A549 (cell line): ENCODE measurements around the gene ADSL. TPM values are rescaled to one million over a fixed set of nuclear protein-coding genes. Genes with fewer than 3 reads are reported as not detected.

Experiments used
- ATAC-seq, 2 experiments: fragments of 200-7000 bp in 1 of 2; fragments of >200 bp in 1 of 2; cut with Nextera tagmentation in 1 of 2; cut with Tn5 transposase in 1 of 2; 3 replicates each; pipeline versions ENCODE4 v1.8.0 to v1.9.1; 2018 to 2020; ENCODE audit warnings: mild to moderate bottlenecking in 1 of 2, moderate library complexity in 1 of 2
- CTCF ChIA-PET: fragments of 300-600 bp; sonication (Branson Sonifier 250); formaldehyde crosslinking; extraction: SDS; loops from one replicate; lab custom pipeline; 2021; ENCODE audit warnings: antibody characterized with exemption, inconsistent platforms; lab: Yijun Ruan, JAX
- POLR2A ChIA-PET: fragments of 350-600 bp; formaldehyde crosslinking; extraction: SDS; loops from one replicate; lab custom pipeline; 2021; ENCODE audit warnings: antibody characterized with exemption, inconsistent platforms; lab: Yijun Ruan, JAX
- DNase-seq, 2 experiments: peaks; one replicate each; pipeline versions ENCODE4 v3.0.0 to v3.0.0-alpha.2; 2011 to 2016; ENCODE audit warnings: low read depth in 1 of 2, low spot score in 1 of 2
- FAIRE-seq: peaks from 2 replicates; lab custom pipeline; 2011; peaks lifted over from hg19 to GRCh38; lab: Jason Lieb, UNC
- H3K27ac ChIP-seq, 2 experiments: fragments of >200 bp; sonication (Bioruptor Twin); formaldehyde crosslinking; 3 replicates each; pipeline ENCODE4 v1.5.1; 2016 to 2017
- H3K4me1 ChIP-seq: fragments of >200 bp; sonication (Bioruptor Twin); formaldehyde crosslinking; 3 replicates; pipeline ENCODE4 v1.6.1; 2016
- H3K4me2 ChIP-seq: fragments of >200 bp; sonication (Bioruptor Twin); formaldehyde crosslinking; 3 replicates; pipeline ENCODE4 v1.6.1; 2016
- H3K4me3 ChIP-seq: fragments of >200 bp; sonication (Bioruptor Twin); formaldehyde crosslinking; 3 replicates; pipeline ENCODE4 v1.5.1; 2016
- H3K9me3 ChIP-seq: fragments of >200 bp; sonication (Bioruptor Twin); formaldehyde crosslinking; 3 replicates; pipeline ENCODE4 v1.6.1; 2016
- BHLHE40 ChIP-seq: IDR thresholded peaks from 2 replicates; pipeline ENCODE4 v1.6.1; 2012; ENCODE audit warnings: low read depth, low read length, inconsistent platforms
- CEBPB ChIP-seq, 2 experiments: fragments of >200 bp in 1 of 2; sonication (Bioruptor Twin) in 1 of 2; formaldehyde crosslinking in 1 of 2; IDR thresholded peaks; 2 replicates each; pipeline ENCODE4 v1.6.1; 2012 to 2016
- CHD2 ChIP-seq: fragments of 150-350 bp; IDR thresholded peaks from 2 replicates; pipeline ENCODE4 v1.6.1; 2014; ENCODE audit warnings: low read length; ENCODE audit not compliant: partially characterized antibody
- CTCF ChIP-seq: fragments of >200 bp; sonication (Bioruptor Twin); formaldehyde crosslinking; IDR thresholded peaks from 3 replicates; pipeline ENCODE4 v1.5.1; 2016
- E2F6 ChIP-seq: IDR thresholded peaks from 2 replicates; pipeline ENCODE4 v1.6.1; 2012; ENCODE audit warnings: low read depth, borderline replicate concordance
- EHF ChIP-seq: fragments of 250-450 bp; sonication (Bioruptor Pico); IDR thresholded peaks from 2 replicates; pipeline ENCODE4 v1.5.0; 2020; ENCODE audit warnings: mild to moderate bottlenecking
- ESRRA ChIP-seq: fragments of 150-350 bp; IDR thresholded peaks from 2 replicates; pipeline ENCODE4 v1.6.1; 2014; ENCODE audit warnings: mild to moderate bottlenecking, low read length, borderline replicate concordance
- FOSL2 ChIP-seq, 2 experiments: fragments of 450-650 bp in 1 of 2; fragments of >200 bp in 1 of 2; sonication (Bioruptor Twin) in 1 of 2; formaldehyde crosslinking; IDR thresholded peaks; 2 replicates each; pipeline versions ENCODE4 v1.5.0 to v1.6.1; 2016 to 2020; ENCODE audit warnings: mild to moderate bottlenecking in 1 of 2, moderate library complexity in 1 of 2
- HDAC2 ChIP-seq: fragments of 200-600 bp; sonication (generic); IDR thresholded peaks from 2 replicates; pipeline ENCODE4 v1.6.1; 2016
- HOXA7 ChIP-seq: fragments of 250-450 bp; sonication (Bioruptor Pico); IDR thresholded peaks from 2 replicates; pipeline ENCODE4 v1.5.0; 2020; ENCODE audit warnings: mild to moderate bottlenecking, moderate library complexity
- JUNB ChIP-seq: fragments of >200 bp; sonication (Bioruptor Twin); formaldehyde crosslinking; IDR thresholded peaks from 2 replicates; pipeline ENCODE4 v1.6.1; 2016
- KDM1A ChIP-seq: fragments of 200-600 bp; sonication (generic); IDR thresholded peaks from 2 replicates; pipeline ENCODE4 v1.6.1; 2016; ENCODE audit warnings: low read depth, mild to moderate bottlenecking
- MAFK ChIP-seq: fragments of 450-650 bp; IDR thresholded peaks from 2 replicates; pipeline ENCODE4 v1.6.1; 2014; ENCODE audit not compliant: partially characterized antibody
- NPAS2 ChIP-seq: fragments of 250-450 bp; sonication (Bioruptor Pico); IDR thresholded peaks from 2 replicates; pipeline ENCODE4 v1.8.0; 2022; ENCODE audit warnings: mild to moderate bottlenecking, moderate library complexity, borderline replicate concordance
- POLR2A ChIP-seq: IDR thresholded peaks from 2 replicates; pipeline ENCODE4 v1.6.1; 2012; ENCODE audit warnings: mild to moderate bottlenecking, low read length
- POLR2AphosphoS2 ChIP-seq: conservative IDR thresholded peaks from 2 replicates; pipeline ENCODE4 v1.6.1; 2012; ENCODE audit warnings: low read length, improper control_type of control experiment, inconsistent platforms
- RAD21 ChIP-seq, 2 experiments: fragments of >200 bp in 1 of 2; sonication (Bioruptor Twin) in 1 of 2; formaldehyde crosslinking in 1 of 2; IDR thresholded peaks in 1 of 2; conservative IDR thresholded peaks in 1 of 2; 2 replicates in 1 of 2; 3 replicates in 1 of 2; pipeline ENCODE4 v1.6.1; 2012 to 2018; ENCODE audit warnings: inconsistent platforms in 1 of 2
- RARB ChIP-seq: fragments of 250-450 bp; sonication (Bioruptor Pico); IDR thresholded peaks from 2 replicates; pipeline ENCODE4 v1.8.0; 2021; ENCODE audit warnings: mild to moderate bottlenecking, moderate library complexity
- RCOR1 ChIP-seq: fragments of 150-350 bp; IDR thresholded peaks from 2 replicates; pipeline ENCODE4 v1.6.1; 2014; ENCODE audit warnings: antibody characterized with exemption, low read length, low read depth
- REST ChIP-seq: fragments of 200-600 bp; sonication (generic); IDR thresholded peaks from 2 replicates; pipeline ENCODE4 v1.6.1; 2016; ENCODE audit warnings: antibody characterized with exemption, mild to moderate bottlenecking, moderate library complexity
- TFCP2L1 ChIP-seq: fragments of 250-450 bp; sonication (Bioruptor Pico); IDR thresholded peaks from 2 replicates; pipeline ENCODE4 v1.5.0; 2021; ENCODE audit warnings: mild to moderate bottlenecking
- TP53 ChIP-seq: fragments of 250-450 bp; sonication (Bioruptor Pico); IDR thresholded peaks from 2 replicates; pipeline ENCODE4 v1.5.0; 2021; ENCODE audit warnings: mild to moderate bottlenecking, moderate library complexity
- ZC3H11A ChIP-seq: fragments of 450-650 bp; IDR thresholded peaks from 2 replicates; pipeline ENCODE4 v1.6.1; 2014; ENCODE audit warnings: antibody characterized with exemption, mild to moderate bottlenecking
- ZSCAN20 ChIP-seq: fragments of 250-450 bp; sonication (Bioruptor Pico); IDR thresholded peaks from 2 replicates; pipeline ENCODE4 v1.8.0; 2022; ENCODE audit warnings: mild to moderate bottlenecking, moderate library complexity
- WGBS: methylation state at CpG from one replicate; pipeline ENCODE4 v1.1.6; 2017; ENCODE audit errors: missing lambda C conversion rate; 5-methylcytosine and 5-hydroxymethylcytosine counted together
- polyA plus RNA-seq, 4 experiments: library from polyadenylated mRNA; depleted of rRNA in 3 of 4; stranded (reverse); fragments of >200 nt; fragmentation: RNase III in 1 of 4; extraction: RNeasy Plus Mini Kit Qiagen cat#74134 plus additional on column Dnase treatment in 1 of 4; gene quantifications; 2 replicates in 3 of 4; 3 replicates in 1 of 4; pipeline ENCODE4 v1.2.3, GENCODE V29; 2011 to 2017
- TF ChIP-seq, protein P1 (sequence below): fragments of 150-350 bp; IDR thresholded peaks from 2 replicates; pipeline ENCODE4 v1.6.1; 2014; ENCODE audit warnings: low read depth, mild to moderate bottlenecking, low read length
- TF ChIP-seq, protein P2 (sequence below): IDR thresholded peaks from 2 replicates; pipeline ENCODE4 v1.6.1; 2012
- TF ChIP-seq, protein P3 (sequence below): fragments of 450-650 bp; IDR thresholded peaks from 2 replicates; pipeline ENCODE4 v1.6.1; 2014; ENCODE audit warnings: antibody characterized with exemption

The ADSL gene
- polyA plus RNA-seq, 2 of the 4 experiments (the other 2 are of a cell fraction) = 85.6 to 126 TPM

DNA sequence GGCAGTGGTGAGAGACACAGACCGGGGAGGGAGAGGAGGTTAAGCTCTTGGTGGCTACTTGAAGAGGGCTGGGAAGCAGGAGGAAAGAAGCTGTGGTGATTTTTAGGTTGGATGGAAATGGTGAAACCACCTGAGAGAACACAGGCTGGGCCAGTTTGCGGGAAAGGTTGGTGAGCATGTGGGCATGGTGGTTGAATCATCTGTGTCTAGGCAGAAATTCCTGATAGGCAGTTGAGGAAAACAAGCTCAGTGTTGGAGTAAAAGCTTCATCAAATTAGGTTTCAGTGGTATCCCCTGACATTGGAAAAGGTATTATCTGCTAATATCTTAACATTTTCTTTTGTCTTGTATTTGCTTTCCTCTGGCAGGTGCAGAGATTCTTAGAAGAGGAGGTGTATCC, 19.8 kb downstream of the ADSL start:
- TF ChIP-seq FOSL2 (IDR thresholded peaks at IDR 0.05) (no peak), FOSL2 (CRISPR knock-in tag; IDR thresholded peaks at IDR 0.05) (no peak), POLR2AphosphoS2 (no peak), JUNB (no peak), CEBPB (IDR thresholded peaks at IDR 0.05) (no peak), RAD21 (conservative IDR thresholded peaks at IDR 0.05 in 1 of 2, IDR thresholded peaks at IDR 0.05 in 1 of 2) (no peak), KDM1A (no peak), REST (no peak), CHD2 (no peak), EHF (CRISPR knock-in tag) (no peak), ZC3H11A (no peak), TP53 (no peak), ZSCAN20 (CRISPR knock-in tag) (no peak), E2F6 (no peak), RARB (CRISPR knock-in tag) (no peak)
- TF ChIP-seq, protein P1, sequence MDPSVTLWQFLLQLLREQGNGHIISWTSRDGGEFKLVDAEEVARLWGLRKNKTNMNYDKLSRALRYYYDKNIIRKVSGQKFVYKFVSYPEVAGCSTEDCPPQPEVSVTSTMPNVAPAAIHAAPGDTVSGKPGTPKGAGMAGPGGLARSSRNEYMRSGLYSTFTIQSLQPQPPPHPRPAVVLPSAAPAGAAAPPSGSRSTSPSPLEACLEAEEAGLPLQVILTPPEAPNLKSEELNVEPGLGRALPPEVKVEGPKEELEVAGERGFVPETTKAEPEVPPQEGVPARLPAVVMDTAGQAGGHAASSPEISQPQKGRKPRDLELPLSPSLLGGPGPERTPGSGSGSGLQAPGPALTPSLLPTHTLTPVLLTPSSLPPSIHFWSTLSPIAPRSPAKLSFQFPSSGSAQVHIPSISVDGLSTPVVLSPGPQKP = no peak
- Histone ChIP-seq H3K9me3 (no peaks in the 10 kb centered on the region), H3K4me1 (no peaks in the 10 kb centered on the region), H3K4me3 (no peak overlapping the region), H3K4me2 (no peak overlapping the region), H3K27ac (no peak overlapping the region)
- FAIRE-seq = no peak
- no peak for DNase-seq
- CTCF ChIA-PET = interaction anchor here (6.6 kb wide), 1 partner anchor 18 kb away, joined by 31 read pairs; the partner anchor contains the start of gene ADSL
- POLR2A ChIA-PET = interaction anchor here (0.6 kb wide), 1 partner anchor 254 kb away, joined by 3 read pairs; no protein-coding TSS in a partner anchor
- no peak for ATAC-seq
- 93% methylated on average over 2 of the region's 2 CpGs for WGBS

DNA sequence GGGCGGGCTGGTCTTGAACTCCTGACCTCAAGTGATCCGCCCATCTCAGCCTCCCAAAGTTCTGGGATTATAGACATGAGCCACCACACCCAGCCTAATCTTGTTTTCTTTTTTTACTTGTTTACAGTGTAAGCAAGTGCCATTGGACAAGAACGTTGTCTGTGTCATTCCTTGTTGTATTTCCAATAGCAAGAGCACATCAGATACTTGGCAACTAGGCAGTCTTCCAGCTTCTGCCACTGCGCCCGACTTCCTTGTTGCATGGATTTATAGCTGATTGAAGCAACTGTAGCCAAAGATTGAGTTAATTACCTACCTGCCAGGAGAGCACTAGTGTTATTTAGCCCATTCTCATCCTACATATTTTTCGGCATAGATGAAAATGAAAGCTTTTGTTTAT, 21.0 kb downstream of the ADSL start:
- 90% methylated on average over 6 of the region's 6 CpGs for WGBS
- no peak for FAIRE-seq
- TF ChIP-seq, protein P2, sequence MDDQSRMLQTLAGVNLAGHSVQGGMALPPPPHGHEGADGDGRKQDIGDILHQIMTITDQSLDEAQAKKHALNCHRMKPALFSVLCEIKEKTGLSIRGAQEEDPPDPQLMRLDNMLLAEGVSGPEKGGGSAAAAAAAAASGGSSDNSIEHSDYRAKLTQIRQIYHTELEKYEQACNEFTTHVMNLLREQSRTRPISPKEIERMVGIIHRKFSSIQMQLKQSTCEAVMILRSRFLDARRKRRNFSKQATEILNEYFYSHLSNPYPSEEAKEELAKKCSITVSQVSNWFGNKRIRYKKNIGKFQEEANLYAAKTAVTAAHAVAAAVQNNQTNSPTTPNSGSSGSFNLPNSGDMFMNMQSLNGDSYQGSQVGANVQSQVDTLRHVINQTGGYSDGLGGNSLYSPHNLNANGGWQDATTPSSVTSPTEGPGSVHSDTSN = no peak
- TF ChIP-seq ESRRA (no peak), RCOR1 (no peak), POLR2A (no peak), MAFK (no peak), POLR2AphosphoS2 (no peak), HOXA7 (CRISPR knock-in tag) (no peak), BHLHE40 (no peak), NPAS2 (no peak), JUNB (no peak), HDAC2 (no peak), TFCP2L1 (CRISPR knock-in tag) (no peak), CTCF (no peak)
- TF ChIP-seq, protein P1 = no peak
- TF ChIP-seq, protein P3, sequence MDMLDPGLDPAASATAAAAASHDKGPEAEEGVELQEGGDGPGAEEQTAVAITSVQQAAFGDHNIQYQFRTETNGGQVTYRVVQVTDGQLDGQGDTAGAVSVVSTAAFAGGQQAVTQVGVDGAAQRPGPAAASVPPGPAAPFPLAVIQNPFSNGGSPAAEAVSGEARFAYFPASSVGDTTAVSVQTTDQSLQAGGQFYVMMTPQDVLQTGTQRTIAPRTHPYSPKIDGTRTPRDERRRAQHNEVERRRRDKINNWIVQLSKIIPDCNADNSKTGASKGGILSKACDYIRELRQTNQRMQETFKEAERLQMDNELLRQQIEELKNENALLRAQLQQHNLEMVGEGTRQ = no peak
- Histone ChIP-seq H3K4me3 (no peak overlapping the region), H3K4me2 (no peak overlapping the region), H3K27ac (no peak overlapping the region), H3K4me1 (peaks cover 3% of the 10 kb centered on the region; the same call in 1 of the 3 replicates), H3K9me3 (no peaks in the 10 kb centered on the region)
- ChIA-PET POLR2A (no interaction called here), CTCF (no interaction called here)
- DNase-seq = no peak
- ATAC-seq = no peak
